ENCODE results near the gene IGSF22.

IGSF22 gene

DNA sequence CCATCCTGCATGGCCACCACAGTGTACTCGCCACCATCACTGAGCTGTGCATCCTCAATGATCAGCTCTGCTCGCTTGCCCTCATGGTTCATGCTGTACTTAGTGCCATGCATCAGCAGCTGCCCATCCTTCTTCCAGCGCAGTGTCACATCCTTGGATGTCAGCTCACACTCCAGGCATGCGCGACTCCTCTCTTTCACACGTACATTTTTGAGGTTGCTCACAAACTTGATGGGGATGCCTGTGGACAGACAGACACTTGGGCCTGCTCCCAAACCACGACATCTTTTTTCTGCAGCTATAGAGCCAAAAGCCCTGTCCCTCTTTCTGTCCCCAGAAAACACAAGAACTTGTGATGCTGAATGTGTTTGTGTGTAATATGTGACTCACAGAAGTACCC, 10.5 kb downstream of the IGSF22 start:
- H3K36me3 ChIP-seq (ENCODE audit: insufficient read depth, low read length), result no peaks in the 10 kb centered on the region
- TF ChIP-seq EZH2 (IDR thresholded peaks at IDR 0.05), result no peak
- H3K9ac ChIP-seq (ENCODE audit: insufficient read length), result no peak overlapping the region

DNA sequence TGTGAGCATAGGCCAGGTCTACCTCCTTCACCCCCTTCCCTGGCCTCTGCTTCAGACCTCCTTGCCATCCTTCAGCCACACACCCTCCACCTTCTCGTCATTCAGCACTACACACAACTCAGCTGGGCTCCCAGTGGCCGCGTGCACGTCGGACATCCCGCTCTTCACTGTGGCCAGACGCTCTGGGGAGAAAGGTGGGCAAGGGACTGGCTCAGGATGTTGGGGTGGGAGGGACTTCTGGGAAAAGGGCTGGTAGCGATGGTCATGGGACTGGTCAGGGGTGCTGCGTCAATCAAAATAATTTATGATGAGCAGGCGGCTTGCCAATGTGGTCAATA, 11.6 kb downstream of the IGSF22 start:
- TF ChIP-seq POLR2AphosphoS5 (IDR thresholded peaks at IDR 0.05; ENCODE audit: borderline replicate concordance, low read depth, low read length), result no peak
- TF ChIP-seq EZH2 (IDR thresholded peaks at IDR 0.05), result no peak
- TF ChIP-seq FOXP2 (optimal IDR thresholded peaks at IDR 0.05; ENCODE audit: control extremely low read depth, extremely low read length, insufficient read depth), result no peak
- Histone ChIP-seq H3K27ac (no peak overlapping the region), H3K9ac (ENCODE audit: insufficient read length) (no peak overlapping the region), H3K4me3 (no peak overlapping the region), H3K36me3 (ENCODE audit: insufficient read depth, low read length) (no peaks in the 10 kb centered on the region), H3K9me3 (ENCODE audit: low read depth, low read length) (no peaks in the 10 kb centered on the region)
- no peak for DNase-seq (ENCODE audit: low read depth, low spot score)

More for the DNA sequence above, 10.5 kb downstream of the IGSF22 start:
- DNase-seq (ENCODE audit: low read depth, low spot score), result no peak
- Histone ChIP-seq H3K27ac (no peak overlapping the region), H3K9me3 (ENCODE audit: low read depth, low read length) (no peaks in the 10 kb centered on the region), H3K4me3 (no peak overlapping the region)

DNA sequence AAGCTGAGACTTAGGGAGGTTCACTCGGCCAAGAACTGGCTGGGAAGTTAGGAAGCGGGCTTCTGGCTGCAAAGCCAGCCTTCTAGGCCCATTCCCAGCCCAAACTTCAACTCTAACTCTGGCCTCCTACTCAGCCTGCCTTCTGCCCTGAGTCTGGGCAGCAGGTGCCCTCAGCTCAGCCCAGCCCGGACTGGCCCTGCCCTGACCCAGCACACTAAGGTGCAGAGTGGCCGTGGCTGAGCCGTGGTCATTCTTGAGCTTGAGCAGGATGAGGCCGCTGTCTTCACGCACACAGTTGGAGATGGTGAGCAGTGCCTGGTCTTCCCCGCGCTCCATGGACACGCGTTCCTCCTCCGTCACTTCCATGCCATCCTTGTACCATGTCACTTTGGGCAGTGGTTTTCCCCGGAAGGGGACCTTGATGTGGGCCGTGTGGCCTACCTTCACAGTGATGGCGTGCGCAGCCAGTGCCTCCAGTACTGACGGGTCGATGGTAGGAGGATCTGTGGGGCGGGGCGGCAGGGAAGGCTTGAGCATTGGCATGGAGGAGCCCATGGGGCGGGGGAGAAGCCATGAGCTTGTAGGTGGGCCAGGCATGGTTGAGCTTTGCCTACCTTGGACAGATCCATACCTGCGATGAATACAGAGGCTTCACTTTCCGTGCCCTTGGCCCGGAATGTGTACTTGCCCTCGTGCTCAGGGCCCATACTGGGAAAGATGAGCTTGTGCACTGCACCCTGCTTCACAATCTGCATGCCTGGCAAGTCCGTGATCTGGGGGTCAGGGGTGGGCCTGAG, 12.1 kb downstream of the IGSF22 start:
- Histone ChIP-seq H3K27ac (no peak overlapping the region), H3K9ac (ENCODE audit: insufficient read length) (no peak overlapping the region), H3K4me3 (no peak overlapping the region), H3K36me3 (ENCODE audit: insufficient read depth, low read length) (no peaks in the 10 kb centered on the region), H3K9me3 (ENCODE audit: low read depth, low read length) (no peaks in the 10 kb centered on the region)
- no peak for DNase-seq (ENCODE audit: low read depth, low spot score)
- TF ChIP-seq EZH2 (IDR thresholded peaks at IDR 0.05) (no peak), POLR2AphosphoS5 (IDR thresholded peaks at IDR 0.05; ENCODE audit: borderline replicate concordance, low read depth, low read length) (no peak), FOXP2 (optimal IDR thresholded peaks at IDR 0.05; ENCODE audit: control extremely low read depth, extremely low read length, insufficient read depth) (no peak)

DNA sequence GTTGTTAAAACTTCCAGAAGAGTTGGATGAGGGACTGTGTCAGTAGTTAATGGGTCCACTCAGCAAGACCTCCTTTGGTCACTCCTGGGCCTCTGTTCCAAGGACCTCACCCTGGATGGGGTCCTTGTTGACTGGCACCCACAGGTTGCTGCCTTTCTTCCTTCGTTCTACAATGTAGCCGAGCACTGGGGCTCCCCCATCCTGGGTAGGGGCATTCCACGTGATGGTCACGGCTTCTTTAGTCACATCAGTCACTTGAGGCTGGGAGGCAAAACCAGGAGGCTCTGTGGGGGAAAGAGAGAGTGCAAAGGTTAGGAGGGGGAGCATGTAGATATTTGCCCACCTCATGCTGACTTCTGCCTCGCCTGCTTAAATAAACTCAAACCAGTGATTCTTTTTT, 15.4 kb downstream of the IGSF22 start:
- no peak overlapping the region for H3K4me3 ChIP-seq
- H3K36me3 ChIP-seq (ENCODE audit: insufficient read depth, low read length), result no peaks in the 10 kb centered on the region
- TF ChIP-seq POLR2AphosphoS5 (IDR thresholded peaks at IDR 0.05; ENCODE audit: borderline replicate concordance, low read depth, low read length) (no peak), FOXP2 (optimal IDR thresholded peaks at IDR 0.05; ENCODE audit: control extremely low read depth, extremely low read length, insufficient read depth) (no peak), EZH2 (IDR thresholded peaks at IDR 0.05) (no peak)
- no peak for DNase-seq (ENCODE audit: low read depth, low spot score)
- no peak overlapping the region for H3K9ac ChIP-seq (ENCODE audit: insufficient read length)
- no peak overlapping the region for H3K27ac ChIP-seq
- no peaks in the 10 kb centered on the region for H3K9me3 ChIP-seq (ENCODE audit: low read depth, low read length)

DNA sequence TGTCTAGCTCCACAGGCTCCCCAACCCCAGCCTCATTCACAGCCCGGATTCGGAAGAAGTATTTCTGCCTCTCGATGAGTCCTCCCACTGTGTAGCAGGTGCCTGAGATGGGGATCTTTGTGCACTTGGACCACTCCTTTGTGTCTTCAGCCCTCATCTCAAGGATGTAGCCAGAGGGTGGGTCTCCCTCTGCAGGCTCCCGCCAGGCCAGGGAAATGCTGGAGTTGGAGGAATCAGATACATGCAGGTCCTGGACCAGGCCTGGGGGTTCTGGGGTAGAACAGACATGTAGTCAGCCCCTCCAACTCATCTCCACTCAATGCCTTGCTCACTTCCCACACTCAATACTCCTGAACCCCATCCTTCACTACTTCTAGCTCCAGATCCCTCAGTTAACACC, 16.6 kb downstream of the IGSF22 start:
- DNase-seq (ENCODE audit: low read depth, low spot score), result no peak
- H3K36me3 ChIP-seq (ENCODE audit: insufficient read depth, low read length), result no peaks in the 10 kb centered on the region
- H3K4me3 ChIP-seq, result no peak overlapping the region
- no peak overlapping the region for H3K27ac ChIP-seq
- TF ChIP-seq POLR2AphosphoS5 (IDR thresholded peaks at IDR 0.05; ENCODE audit: borderline replicate concordance, low read depth, low read length) (no peak), EZH2 (IDR thresholded peaks at IDR 0.05) (no peak), FOXP2 (optimal IDR thresholded peaks at IDR 0.05; ENCODE audit: control extremely low read depth, extremely low read length, insufficient read depth) (no peak)
- H3K9me3 ChIP-seq (ENCODE audit: low read depth, low read length), result no peaks in the 10 kb centered on the region
- no peak overlapping the region for H3K9ac ChIP-seq (ENCODE audit: insufficient read length)

DNA sequence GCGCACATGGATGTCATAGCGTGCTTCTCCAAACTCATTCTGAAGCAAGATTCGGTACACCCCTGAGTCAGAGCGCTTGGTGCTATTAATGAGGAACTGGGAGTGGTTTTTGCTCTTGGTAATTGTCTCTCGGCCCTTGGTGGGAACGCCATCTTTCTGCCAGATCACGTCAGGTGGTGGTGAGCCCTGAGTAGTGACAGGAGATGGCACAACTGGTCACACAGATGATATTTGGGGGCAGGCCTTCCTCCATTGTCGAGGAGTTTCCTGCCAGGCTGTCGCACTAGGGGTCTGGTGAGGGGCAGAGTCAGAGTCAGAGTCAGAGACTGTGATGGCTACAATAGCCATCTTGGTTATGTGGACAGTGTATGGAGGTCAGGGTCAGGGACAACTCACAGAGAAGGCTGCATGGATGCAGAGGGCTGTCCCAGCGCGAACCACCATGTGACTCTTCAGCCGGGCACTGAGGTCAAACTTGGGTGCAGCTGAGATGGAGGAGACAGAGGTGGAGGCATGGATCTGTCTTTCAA, 18.1 kb downstream of the IGSF22 start:
- Histone ChIP-seq H3K9ac (ENCODE audit: insufficient read length) (no peak overlapping the region), H3K36me3 (ENCODE audit: insufficient read depth, low read length) (no peaks in the 10 kb centered on the region), H3K9me3 (ENCODE audit: low read depth, low read length) (no peaks in the 10 kb centered on the region), H3K27ac (no peak overlapping the region), H3K4me3 (no peak overlapping the region)
- no peak for TF ChIP-seq POLR2AphosphoS5 (IDR thresholded peaks at IDR 0.05; ENCODE audit: borderline replicate concordance, low read depth, low read length)
- no peak for TF ChIP-seq FOXP2 (optimal IDR thresholded peaks at IDR 0.05; ENCODE audit: control extremely low read depth, extremely low read length, insufficient read depth)
- TF ChIP-seq EZH2 (IDR thresholded peaks at IDR 0.05), result no peak
- no peak for DNase-seq (ENCODE audit: low read depth, low spot score)

DNA sequence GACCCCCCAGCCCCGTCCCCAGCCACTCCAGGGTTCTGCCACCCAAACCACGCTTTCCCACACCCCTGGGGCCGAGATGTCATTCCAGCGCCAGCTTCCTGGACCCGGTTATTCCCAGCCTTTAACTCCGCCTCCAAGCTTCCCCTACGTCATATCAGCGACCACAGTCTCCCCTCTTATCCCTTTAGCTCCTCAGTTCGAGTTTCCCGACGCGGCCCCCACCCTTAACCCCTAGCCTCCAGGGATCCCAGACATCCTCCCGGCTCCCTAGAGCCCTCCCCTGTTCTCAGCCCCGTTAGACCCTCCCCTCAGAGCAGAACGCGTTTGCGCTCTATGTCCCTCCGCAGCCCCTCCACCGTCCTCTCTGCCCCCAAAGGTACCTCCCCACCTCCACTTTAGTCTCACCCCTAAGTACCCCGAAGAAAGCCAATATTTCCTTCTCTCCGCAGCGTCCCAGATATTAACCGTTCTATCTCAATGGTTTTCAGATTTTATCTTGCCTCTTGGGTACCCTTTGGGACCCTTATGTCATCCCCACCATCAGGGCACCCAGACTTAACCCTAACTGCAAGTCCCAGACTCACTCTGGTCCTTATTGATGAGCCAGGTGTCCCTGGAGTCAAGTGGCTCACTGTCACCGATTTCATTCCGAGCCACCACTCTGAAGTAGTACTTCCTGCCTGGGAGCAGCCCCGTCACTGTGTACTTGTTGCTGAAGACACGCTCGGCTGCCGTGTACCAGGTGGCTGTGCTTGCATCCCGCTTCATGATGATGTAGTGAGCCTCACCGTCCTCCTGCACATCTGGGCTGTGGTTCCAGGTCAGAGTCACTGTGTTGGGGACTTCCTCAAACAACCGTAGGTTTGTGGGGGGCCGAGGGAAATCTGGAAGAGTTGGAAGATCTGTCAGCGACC, 19.4 kb downstream of the IGSF22 start:
- DNase-seq (ENCODE audit: low read depth, low spot score), result no peak
- no peak overlapping the region for H3K9ac ChIP-seq (ENCODE audit: insufficient read length)
- H3K27ac ChIP-seq, result no peak overlapping the region
- peak overlapping the region; percentile 38; the same call in 1 of the 2 replicates for H3K4me3 ChIP-seq
- H3K9me3 ChIP-seq (ENCODE audit: low read depth, low read length), result no peaks in the 10 kb centered on the region
- H3K36me3 ChIP-seq (ENCODE audit: insufficient read depth, low read length), result no peaks in the 10 kb centered on the region
- TF ChIP-seq FOXP2 (optimal IDR thresholded peaks at IDR 0.05; ENCODE audit: control extremely low read depth, extremely low read length, insufficient read depth) (no peak), EZH2 (IDR thresholded peaks at IDR 0.05) (no peak), POLR2AphosphoS5 (IDR thresholded peaks at IDR 0.05; ENCODE audit: borderline replicate concordance, low read depth, low read length) (no peak)

DNA sequence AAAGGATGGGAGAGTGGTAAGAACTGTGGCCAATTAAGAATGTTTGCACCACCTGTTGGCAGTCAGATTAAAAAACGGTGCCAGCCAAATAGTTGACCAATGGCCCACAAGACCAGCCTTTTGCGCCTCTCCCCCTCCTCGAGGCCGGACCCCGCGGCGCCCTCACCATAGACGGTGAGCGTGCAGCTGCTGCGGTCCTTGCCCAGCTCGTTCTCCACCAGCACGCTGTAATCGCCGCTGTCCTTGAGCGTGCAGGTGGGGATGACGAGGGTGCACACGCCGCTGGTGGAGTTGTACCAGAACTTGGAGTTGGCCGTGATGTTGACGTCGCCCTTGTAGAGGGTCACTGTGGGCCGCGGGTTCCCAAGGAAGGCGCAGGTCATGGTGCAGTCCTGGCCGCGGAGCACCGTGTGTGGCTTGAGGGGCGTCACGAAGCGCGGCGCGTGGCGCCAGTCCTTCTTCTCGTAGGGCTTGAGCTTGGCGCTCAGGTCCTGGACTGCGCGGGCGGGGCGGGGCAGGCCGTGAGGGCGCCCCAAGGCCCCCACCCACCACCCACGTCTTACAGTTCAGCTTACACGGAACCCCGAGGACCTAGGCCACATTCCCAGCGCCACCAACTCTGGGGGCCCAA, 20.2 kb downstream of the IGSF22 start:
- no peaks in the 10 kb centered on the region for H3K36me3 ChIP-seq (ENCODE audit: insufficient read depth, low read length)
- H3K27ac ChIP-seq, result no peak overlapping the region
- peak overlapping the region; percentile 25; the same call in 1 of the 2 replicates for H3K4me3 ChIP-seq
- DNase-seq (ENCODE audit: low read depth, low spot score), result no peak
- H3K9ac ChIP-seq (ENCODE audit: insufficient read length), result no peak overlapping the region
- H3K9me3 ChIP-seq (ENCODE audit: low read depth, low read length), result no peaks in the 10 kb centered on the region
- TF ChIP-seq EZH2 (IDR thresholded peaks at IDR 0.05) (no peak), FOXP2 (optimal IDR thresholded peaks at IDR 0.05; ENCODE audit: control extremely low read depth, extremely low read length, insufficient read depth) (no peak), POLR2AphosphoS5 (IDR thresholded peaks at IDR 0.05; ENCODE audit: borderline replicate concordance, low read depth, low read length) (no peak)
